KMS-11 (cell line): ENCODE measurements around the gene ENTREP3.
"Not testable (repeated sequence)": the region's sequence is repeated elsewhere in the genome, so short reads cannot be mapped to it uniquely, and the experiment has no call there.

Experiments
- H2AFZ ChIP-seq: fragments of 200-600 bp; sonication (generic); 2 replicates; pipeline ENCODE4 v1.6.1; 2016; ENCODE audit warnings: antibody characterized with exemption, mixed run types, low read depth
- H3K27ac ChIP-seq: fragments of 200-600 bp; sonication (generic); 2 replicates; pipeline ENCODE4 v1.6.1; 2016; ENCODE audit warnings: mild to moderate bottlenecking, mixed run types
- H3K27me3 ChIP-seq: fragments of 200-600 bp; sonication (generic); 2 replicates; pipeline ENCODE4 v1.6.1; 2017; ENCODE audit warnings: mild to moderate bottlenecking, low read depth, mixed run types, moderate library complexity; ENCODE audit not compliant: insufficient read depth
- H3K36me3 ChIP-seq: fragments of 200-600 bp; sonication (generic); 2 replicates; pipeline ENCODE4 v1.6.1; 2017; ENCODE audit warnings: mild to moderate bottlenecking, mixed run types; ENCODE audit not compliant: insufficient read depth
- H3K4me1 ChIP-seq: fragments of 200-600 bp; sonication (generic); 2 replicates; pipeline ENCODE4 v1.6.1; 2016; ENCODE audit warnings: mild to moderate bottlenecking, low read depth, mixed run types; ENCODE audit not compliant: poor library complexity, severe bottlenecking
- H3K4me2 ChIP-seq: fragments of 200-600 bp; sonication (generic); 2 replicates; pipeline ENCODE4 v1.7.0; 2016; ENCODE audit warnings: mild to moderate bottlenecking, mixed run types
- H3K4me3 ChIP-seq: fragments of 200-600 bp; sonication (generic); IDR thresholded peaks from 2 replicates; pipeline ENCODE4 v1.6.1; 2017; ENCODE audit warnings: low read depth, low read length, mixed read lengths; ENCODE audit not compliant: insufficient read depth
- H3K79me2 ChIP-seq: fragments of 200-600 bp; sonication (generic); 2 replicates; pipeline ENCODE4 v1.6.1; 2016; ENCODE audit warnings: low read depth, mixed run types; ENCODE audit not compliant: insufficient read depth
- H3K9ac ChIP-seq: fragments of 200-600 bp; sonication (generic); 2 replicates; pipeline ENCODE4 v1.6.1; 2016; ENCODE audit warnings: mild to moderate bottlenecking, mixed run types
- H4K20me1 ChIP-seq: fragments of 200-600 bp; sonication (generic); 2 replicates; pipeline ENCODE4 v1.6.1; 2016; ENCODE audit warnings: mild to moderate bottlenecking, mixed run types; ENCODE audit not compliant: insufficient read depth
- TF ChIP-seq, protein P1 (sequence below): fragments of 200-600 bp; sonication (generic); conservative IDR thresholded peaks from 2 replicates; pipeline ENCODE4 v1.6.1; 2017; ENCODE audit warnings: low read depth, mild to moderate bottlenecking, antibody characterized with exemption, low read length, moderate library complexity, mixed read lengths

The ENTREP3 gene

GRCh38 chr1:155223047-155223446 is 32.2 kb downstream of the ENTREP3 start:
- TF ChIP-seq, protein P1, sequence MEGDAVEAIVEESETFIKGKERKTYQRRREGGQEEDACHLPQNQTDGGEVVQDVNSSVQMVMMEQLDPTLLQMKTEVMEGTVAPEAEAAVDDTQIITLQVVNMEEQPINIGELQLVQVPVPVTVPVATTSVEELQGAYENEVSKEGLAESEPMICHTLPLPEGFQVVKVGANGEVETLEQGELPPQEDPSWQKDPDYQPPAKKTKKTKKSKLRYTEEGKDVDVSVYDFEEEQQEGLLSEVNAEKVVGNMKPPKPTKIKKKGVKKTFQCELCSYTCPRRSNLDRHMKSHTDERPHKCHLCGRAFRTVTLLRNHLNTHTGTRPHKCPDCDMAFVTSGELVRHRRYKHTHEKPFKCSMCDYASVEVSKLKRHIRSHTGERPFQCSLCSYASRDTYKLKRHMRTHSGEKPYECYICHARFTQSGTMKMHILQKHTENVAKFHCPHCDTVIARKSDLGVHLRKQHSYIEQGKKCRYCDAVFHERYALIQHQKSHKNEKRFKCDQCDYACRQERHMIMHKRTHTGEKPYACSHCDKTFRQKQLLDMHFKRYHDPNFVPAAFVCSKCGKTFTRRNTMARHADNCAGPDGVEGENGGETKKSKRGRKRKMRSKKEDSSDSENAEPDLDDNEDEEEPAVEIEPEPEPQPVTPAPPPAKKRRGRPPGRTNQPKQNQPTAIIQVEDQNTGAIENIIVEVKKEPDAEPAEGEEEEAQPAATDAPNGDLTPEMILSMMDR, result no peak
- no peak overlapping the region for H3K27ac ChIP-seq
- no peak overlapping the region for H2AFZ ChIP-seq
- H3K4me1 ChIP-seq, result peaks cover 25% of the 10 kb centered on the region
- no peaks in the 10 kb centered on the region for H3K36me3 ChIP-seq
- no peak overlapping the region for H3K4me3 ChIP-seq
- H3K9ac ChIP-seq, result no peak overlapping the region
- H3K27me3 ChIP-seq, result no peaks in the 10 kb centered on the region
- no peaks in the 10 kb centered on the region for H4K20me1 ChIP-seq
- H3K79me2 ChIP-seq, result peaks cover 19% of the 10 kb centered on the region
- no peak overlapping the region for H3K4me2 ChIP-seq

- H3K4me1 ChIP-seq, result peaks cover 11% of the 10 kb centered on the region
Measured at GRCh38 chr1:155220211-155220965, 34.9 kb downstream of the ENTREP3 start.

GRCh38 chr1:155219592-155220031 is 35.7 kb downstream of the ENTREP3 start:
- Histone ChIP-seq H2AFZ (no peak overlapping the region), H3K9ac (no peak overlapping the region), H3K4me1 (peaks cover 10% of the 10 kb centered on the region), H3K79me2 (no peaks in the 10 kb centered on the region), H3K36me3 (no peaks in the 10 kb centered on the region), H4K20me1 (no peaks in the 10 kb centered on the region), H3K4me2 (no peak overlapping the region), H3K27me3 (no peaks in the 10 kb centered on the region), H3K4me3 (no peak overlapping the region), H3K27ac (no peak overlapping the region)
- TF ChIP-seq, protein P1, result no peak

More at GRCh38 chr1:155220211-155220965, 34.9 kb downstream of the ENTREP3 start:
- not testable (repeated sequence) for H3K27me3 ChIP-seq, H3K27ac ChIP-seq, H3K36me3 ChIP-seq, H2AFZ ChIP-seq, H3K4me3 ChIP-seq, H3K4me2 ChIP-seq, H4K20me1 ChIP-seq, H3K9ac ChIP-seq, H3K79me2 ChIP-seq

- TF ChIP-seq, protein P1, result no peak
- Histone ChIP-seq H4K20me1 (no peaks in the 10 kb centered on the region), H2AFZ (no peak overlapping the region), H3K36me3 (no peaks in the 10 kb centered on the region), H3K4me3 (no peak overlapping the region), H3K79me2 (no peaks in the 10 kb centered on the region), H3K27ac (no peak overlapping the region), H3K4me2 (no peak overlapping the region), H3K27me3 (no peaks in the 10 kb centered on the region), H3K4me1 (peaks cover 10% of the 10 kb centered on the region), H3K9ac (no peak overlapping the region)
Measured at GRCh38 chr1:155218854-155219591, 36.3 kb downstream of the ENTREP3 start.

GRCh38 chr1:155214702-155215101 is 40.6 kb downstream of the ENTREP3 start:
- not testable (repeated sequence) for H3K4me2 ChIP-seq

GRCh38 chr1:155212051-155212440 is 43.2 kb downstream of the ENTREP3 start:
- H3K79me2 ChIP-seq, H3K4me2 ChIP-seq, H3K9ac ChIP-seq, H3K27me3 ChIP-seq, H3K27ac ChIP-seq, H2AFZ ChIP-seq, H3K36me3 ChIP-seq, H3K4me3 ChIP-seq, H4K20me1 ChIP-seq: not testable (repeated sequence)
- H3K4me1 ChIP-seq, result peaks cover 22% of the 10 kb centered on the region

More at GRCh38 chr1:155214702-155215101, 40.6 kb downstream of the ENTREP3 start:
- H4K20me1 ChIP-seq, H3K9ac ChIP-seq, H3K36me3 ChIP-seq, H3K79me2 ChIP-seq, H3K27me3 ChIP-seq, H3K4me3 ChIP-seq, H3K4me1 ChIP-seq, H3K27ac ChIP-seq, H2AFZ ChIP-seq: not testable (repeated sequence)

GRCh38 chr1:155211381-155212050 is 43.8 kb downstream of the ENTREP3 start:
- not testable (repeated sequence) for H3K27ac ChIP-seq, H3K9ac ChIP-seq, H3K79me2 ChIP-seq, H3K27me3 ChIP-seq, H3K4me3 ChIP-seq, H3K36me3 ChIP-seq, H4K20me1 ChIP-seq, H3K4me2 ChIP-seq, H2AFZ ChIP-seq
- H3K4me1 ChIP-seq, result peaks cover 27% of the 10 kb centered on the region
